Measurements from ENCODE around the gene MTHFD1. TPM values are rescaled to one million over a fixed set of nuclear protein-coding genes. Genes with fewer than 3 reads are reported as not detected.

The MTHFD1 gene
- polyA plus RNA-seq, 1 of the 3 experiments (the other 2 are of a cell fraction) = 31.0 TPM

GRCh38 chr14:64467566-64467965, 79.4 kb downstream of the MTHFD1 start:
- Histone ChIP-seq H3K27me3 (ENCODE audit: insufficient read depth) (no peaks in the 10 kb centered on the region), H3K27ac (ENCODE audit: low read depth in 2 of 2, low read length in 1 of 2) (no peak overlapping the region), H3K36me3 (replicated peaks in 1 of 2; ENCODE audit: control insufficient read depth in 1 of 2, insufficient read depth in 2 of 2, low read length in 1 of 2) (peaks cover 0 to 5% of the 10 kb centered on the region in 2 experiments), H4K20me1 (ENCODE audit: insufficient read depth) (no peaks in the 10 kb centered on the region), H3K79me2 (ENCODE audit: insufficient read depth) (no peaks in the 10 kb centered on the region), H3K4me2 (no peak overlapping the region), H3F3A (replicated peaks; ENCODE audit: insufficient read depth) (peaks cover 8% of the 10 kb centered on the region), H3K9me3 (no peaks in the 10 kb centered on the region), H3K4me1 (ENCODE audit: control insufficient read depth in 1 of 2, insufficient read depth in 2 of 2, low read depth in 1 of 2, low read length in 1 of 2) (peaks cover 4 to 13% of the 10 kb centered on the region in 2 experiments; a peak in 2 of 4 replicates), H2AFZ (ENCODE audit: low read depth) (no peak overlapping the region), H3K4me3 (ENCODE audit: low read depth in 2 of 2, low read length in 1 of 2) (no peak overlapping the region), H3K9ac (no peak overlapping the region), H3K9me2 (no peaks in the 10 kb centered on the region)
- no peak for DNase-seq
- POLR2A ChIA-PET = interaction anchor here (1.8 kb wide), 1 partner anchor 37 kb away, joined by 6 read pairs; the partner anchor contains the start of gene ZBTB1
- TF ChIP-seq NFIC (IDR thresholded peaks at IDR 0.05; ENCODE audit: borderline replicate concordance) (no peak), FOXJ3 (CRISPR knock-in tag; IDR thresholded peaks at IDR 0.05) (no peak), TAF1 (IDR thresholded peaks at IDR 0.05; ENCODE audit: borderline replicate concordance, low read depth, low read length) (no peak), SIN3A (IDR thresholded peaks at IDR 0.05; ENCODE audit: borderline replicate concordance, low read depth, low read length) (no peak), NRF1 (IDR thresholded peaks at IDR 0.05; ENCODE audit: low read depth, low read length) (no peak), ELF1 (IDR thresholded peaks at IDR 0.05) (no peak), POLR2AphosphoS5 (IDR thresholded peaks at IDR 0.05; ENCODE audit: low read depth, low read length) (no peak), EZH2phosphoT487 (IDR thresholded peaks at IDR 0.05; ENCODE audit: borderline replicate concordance, low read depth) (no peak), FOXM1 (IDR thresholded peaks at IDR 0.05; ENCODE audit: low read depth) (no peak), CHD2 (IDR thresholded peaks at IDR 0.05; ENCODE audit: low read length, partially characterized antibody) (no peak), GATA2 (CRISPR knock-in tag; IDR thresholded peaks at IDR 0.05) (no peak), REST (IDR thresholded peaks at IDR 0.05; ENCODE audit: low read depth, low read length) (no peak), USF1 (IDR thresholded peaks at IDR 0.05; ENCODE audit: borderline replicate concordance, low read depth) (no peak), USF2 (IDR thresholded peaks at IDR 0.05; ENCODE audit: borderline replicate concordance, low read depth, low read length) (no peak), RXRA (IDR thresholded peaks at IDR 0.05; ENCODE audit: borderline replicate concordance, low read depth) (no peak)
- CTCF ChIA-PET = interaction anchor here (0.8 to 5.5 kb wide), 3 partner anchors 7 to 123 kb away, joined by 3 to 28 read pairs (median 7); no protein-coding TSS in a partner anchor

Measured in SK-N-SH (cell line).